ENCODE results near the gene TMEM269.
"Not testable (repeated sequence)": the region's sequence is repeated elsewhere in the genome, so short reads cannot be mapped to it uniquely, and the experiment has no call there.

The TMEM269 gene

GRCh38 chr1:42776502-42776901 lies 8.3 kb upstream of the TMEM269 start:
- DNase-seq (ENCODE audit: low read depth) = no peak

- DNase-seq (ENCODE audit: low read depth) = no peak
These were observed 6.9 kb upstream of the TMEM269 start for GRCh38 chr1:42777852-42778251.

- no peak for DNase-seq (ENCODE audit: low read depth)
These were observed 5.1 kb upstream of the TMEM269 start for GRCh38 chr1:42779725-42780124.

- no peak for DNase-seq (ENCODE audit: low read depth)
These were observed 4.6 kb upstream of the TMEM269 start for GRCh38 chr1:42780176-42780575.

GRCh38 chr1:42783092-42783491 lies 1.7 kb upstream of the TMEM269 start:
- no peak for DNase-seq (ENCODE audit: low read depth)

GRCh38 chr1:42784547-42784945 lies 245 bp upstream of the TMEM269 start:
- DNase-seq (ENCODE audit: low read depth) = no peak

GRCh38 chr1:42786097-42786496 lies 1.3 kb downstream of the TMEM269 start:
- no peak for DNase-seq (ENCODE audit: low read depth)

- no peak for DNase-seq (ENCODE audit: low read depth)
These were observed 3.2 kb downstream of the TMEM269 start for GRCh38 chr1:42788021-42788420.

- no peak for DNase-seq (ENCODE audit: low read depth)
These were observed 9.0 kb downstream of the TMEM269 start for GRCh38 chr1:42793824-42794223.

GRCh38 chr1:42797414-42797813 lies 12.6 kb downstream of the TMEM269 start:
- no peak for DNase-seq (ENCODE audit: low read depth)

GRCh38 chr1:42797979-42798378 lies 13.2 kb downstream of the TMEM269 start:
- DNase-seq (ENCODE audit: low read depth) = no peak

GRCh38 chr1:42801832-42802473 lies 17.2 kb downstream of the TMEM269 start:
- DNase-seq (ENCODE audit: low read depth) = no peak

GRCh38 chr1:42806171-42806570 lies 21.4 kb downstream of the TMEM269 start:
- DNase-seq (ENCODE audit: low read depth) = no peak

GRCh38 chr1:42806593-42806992 lies 21.8 kb downstream of the TMEM269 start:
- no peak for DNase-seq (ENCODE audit: low read depth)

GRCh38 chr1:42807056-42807668 lies 22.4 kb downstream of the TMEM269 start:
- no peak for DNase-seq (ENCODE audit: low read depth)

GRCh38 chr1:42814815-42815214 lies 30.0 kb downstream of the TMEM269 start:
- not testable (repeated sequence) for DNase-seq (ENCODE audit: low read depth)

GRCh38 chr1:42815941-42816584 lies 31.3 kb downstream of the TMEM269 start:
- DNase-seq (ENCODE audit: low read depth) = no peak

- DNase-seq (ENCODE audit: low read depth) = peak; percentile 93
These were observed 32.0 kb downstream of the TMEM269 start, which contains the start of the genes ERMAP and SVBP for GRCh38 chr1:42816585-42817439. Gene ERMAP (plus strand): TSS chr1:42817122. CDS start chr1:42830449, 13,327 bp downstream. Gene SVBP (minus strand): TSS chr1:42817397. CDS start chr1:42816544, 853 bp downstream.

GRCh38 chr1:42817440-42817767 lies 32.6 kb downstream of the TMEM269 start:
- DNase-seq (ENCODE audit: low read depth) = no peak

GRCh38 chr1:42817976-42818375 lies 33.2 kb downstream of the TMEM269 start:
- DNase-seq (ENCODE audit: low read depth) = no peak

- DNase-seq (ENCODE audit: low read depth) = no peak
These were observed 36.0 kb downstream of the TMEM269 start for GRCh38 chr1:42820813-42821212.

- no peak for DNase-seq (ENCODE audit: low read depth)
These were observed 36.9 kb downstream of the TMEM269 start for GRCh38 chr1:42821690-42822089.
